Panc1 (cell line): ENCODE results near the gene MED7.

Experiments
- POLR2AphosphoS5 ChIP-seq: IDR thresholded peaks from 2 replicates; pipeline ENCODE4 v1.6.1; 2012; ENCODE audit warnings: mild to moderate bottlenecking, low read depth, low read length, moderate library complexity
- TF ChIP-seq, protein P1 (sequence below): fragments of 450-650 bp; IDR thresholded peaks from 2 replicates; pipeline ENCODE4 v1.5.1; 2017; ENCODE audit warnings: mild to moderate bottlenecking

DNA sequence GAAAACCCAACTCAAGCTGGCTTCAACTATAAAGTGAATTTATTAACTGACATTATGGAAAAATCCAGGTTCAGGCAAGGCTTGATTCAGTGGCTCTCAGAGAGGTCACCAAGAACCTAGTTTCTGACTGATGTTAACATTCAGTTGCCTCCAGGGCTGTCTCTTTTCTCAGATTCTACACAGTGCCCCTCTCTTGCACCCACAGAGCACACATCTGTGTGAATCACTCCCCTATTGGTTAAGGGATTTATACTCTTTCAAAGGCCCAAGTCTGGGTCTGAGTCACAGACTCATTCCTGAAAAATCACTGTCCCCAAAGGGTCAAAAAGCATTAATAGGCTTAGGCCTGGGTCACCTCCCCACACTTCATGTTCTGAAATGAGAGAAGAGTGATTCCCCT lies 27.7 kb downstream of the MED7 start:
- TF ChIP-seq, protein P1, sequence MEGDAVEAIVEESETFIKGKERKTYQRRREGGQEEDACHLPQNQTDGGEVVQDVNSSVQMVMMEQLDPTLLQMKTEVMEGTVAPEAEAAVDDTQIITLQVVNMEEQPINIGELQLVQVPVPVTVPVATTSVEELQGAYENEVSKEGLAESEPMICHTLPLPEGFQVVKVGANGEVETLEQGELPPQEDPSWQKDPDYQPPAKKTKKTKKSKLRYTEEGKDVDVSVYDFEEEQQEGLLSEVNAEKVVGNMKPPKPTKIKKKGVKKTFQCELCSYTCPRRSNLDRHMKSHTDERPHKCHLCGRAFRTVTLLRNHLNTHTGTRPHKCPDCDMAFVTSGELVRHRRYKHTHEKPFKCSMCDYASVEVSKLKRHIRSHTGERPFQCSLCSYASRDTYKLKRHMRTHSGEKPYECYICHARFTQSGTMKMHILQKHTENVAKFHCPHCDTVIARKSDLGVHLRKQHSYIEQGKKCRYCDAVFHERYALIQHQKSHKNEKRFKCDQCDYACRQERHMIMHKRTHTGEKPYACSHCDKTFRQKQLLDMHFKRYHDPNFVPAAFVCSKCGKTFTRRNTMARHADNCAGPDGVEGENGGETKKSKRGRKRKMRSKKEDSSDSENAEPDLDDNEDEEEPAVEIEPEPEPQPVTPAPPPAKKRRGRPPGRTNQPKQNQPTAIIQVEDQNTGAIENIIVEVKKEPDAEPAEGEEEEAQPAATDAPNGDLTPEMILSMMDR = no peak
- TF ChIP-seq POLR2AphosphoS5 = no peak
